DMS114 treated with DMSO at 0.1 percent for 48 hours (cell line): Measurements from ENCODE around the gene CHI3L2.

ENCODE experiments used
- DNase-seq: peaks from one replicate; lab custom pipeline; 2025; ENCODE audit not compliant: unreplicated experiment; lab: John Stamatoyannopoulos, UW

Gene CHI3L2

DNA sequence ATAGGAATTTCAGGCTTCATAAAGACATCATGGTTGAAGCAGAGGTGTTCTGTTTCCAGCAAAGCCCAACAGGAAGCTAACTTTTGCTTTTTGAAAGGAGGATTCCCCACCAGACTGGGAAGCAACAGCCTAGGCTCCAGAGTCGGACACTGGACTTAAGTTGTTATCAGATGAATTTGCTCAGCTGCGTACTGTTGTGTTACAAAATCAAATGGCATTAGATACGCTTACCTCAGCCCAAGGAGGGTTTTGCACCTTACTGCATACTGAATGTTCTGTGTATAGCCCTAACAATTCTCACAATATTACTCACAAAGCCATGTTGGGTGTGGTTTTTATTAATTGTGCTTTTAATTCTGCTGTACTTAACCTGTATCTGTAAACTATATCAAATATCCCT, 62.6 kb downstream of the CHI3L2 start:
- DNase-seq, result no peak

DNA sequence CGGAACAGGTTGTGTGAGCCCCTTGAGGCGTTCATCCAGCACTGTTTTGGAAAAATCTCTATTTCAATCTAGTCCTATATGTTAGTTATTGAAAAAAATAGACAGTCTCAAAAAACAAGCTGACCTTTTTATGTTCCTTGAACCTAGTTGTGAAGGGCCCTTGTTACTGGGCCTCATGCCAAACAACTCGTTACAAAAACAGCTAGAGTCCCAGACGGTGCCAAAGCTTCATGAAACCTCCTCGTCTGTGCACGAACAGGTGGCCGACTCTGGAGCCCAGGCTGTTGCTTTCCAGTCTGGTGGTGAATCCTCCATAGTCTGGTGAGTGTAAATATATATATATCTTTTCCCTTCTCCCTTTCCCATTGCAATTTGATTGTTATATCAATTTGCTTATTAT, 63.1 kb downstream of the CHI3L2 start, which contains the start of gene CHIA:
TSS of gene CHIA (plus strand) at position 222 of the 400 bp plus-strand sequence. CDS start 19,617 bp downstream, outside the sequence.
- DNase-seq, result no peak
